Measurements from ENCODE around the gene IFFO2. TPM values are rescaled to one million over a fixed set of nuclear protein-coding genes. Genes with fewer than 3 reads are reported as not detected.

Gene IFFO2
- 10 to 100 TPM; 69.2 to 79.1 TPM for total RNA-seq

- Mint-ChIP-seq H3K4me3 (peak within 1 kb of the TSS; percentile 89 to 97), H3K36me3 (ENCODE audit: insufficient read depth in 2 of 2) (peaks cover 7 to 16% of the 10 kb centered on the region in 2 donors), H3K27ac (no peak within 1 kb of the TSS), H3K27me3 (ENCODE audit: low read depth) (no peaks in the 10 kb centered on the region), H3K4me1 (ENCODE audit: low read depth) (peaks cover 65% of the 10 kb centered on the region), H3K9me3 (no peaks in the 10 kb centered on the region)
- DNase-seq, result peak; percentile 99 to 100
- peak; percentile 64 to 67 for ATAC-seq (replicated peaks in 1 of 2)
Measured at GRCh38 chr1:18956193-18957135, at the start of gene IFFO2. Gene IFFO2 (minus strand): TSS chr1:18956676. CDS start chr1:18956332, 344 bp downstream.

DNA sequence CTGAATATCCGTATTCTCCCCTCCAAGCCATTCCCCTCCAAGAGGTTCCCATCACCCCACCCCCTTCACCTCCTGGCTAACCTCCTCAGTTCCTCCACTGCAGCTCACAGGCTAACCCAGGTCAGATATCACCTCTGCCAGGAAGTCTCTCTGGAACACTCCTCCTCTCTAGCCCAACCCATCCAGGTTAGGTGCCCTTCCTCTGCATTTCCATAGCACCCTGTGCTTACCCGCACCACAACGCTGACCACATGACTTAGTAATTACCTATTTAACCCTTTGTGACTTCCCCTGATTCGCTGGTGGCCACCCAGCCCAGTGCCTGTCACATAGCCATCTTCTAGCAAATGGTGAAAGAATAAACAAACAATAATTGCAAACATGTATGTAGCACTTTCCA lies 49.5 kb upstream of the IFFO2 start:
- H3K9me3 Mint-ChIP-seq, result peaks cover 7 to 15% of the 10 kb centered on the region in 2 donors
- no peak for DNase-seq
- no peak overlapping the region for H3K27ac Mint-ChIP-seq
- peaks cover 17 to 20% of the 10 kb centered on the region in 2 donors for H3K36me3 Mint-ChIP-seq (ENCODE audit: insufficient read depth in 2 of 2)
- ATAC-seq (replicated peaks in 1 of 2), result no peak
- no peaks in the 10 kb centered on the region for H3K27me3 Mint-ChIP-seq (ENCODE audit: low read depth)
- H3K4me1 Mint-ChIP-seq (ENCODE audit: low read depth), result peaks cover 85% of the 10 kb centered on the region
- H3K4me3 Mint-ChIP-seq, result no peak overlapping the region

- peak overlapping the region; percentile 91 for H3K27ac Mint-ChIP-seq
- H3K4me3 Mint-ChIP-seq, result peak overlapping the region; percentile 56 to 62
Measured at GRCh38 chr1:19003371-19004290, 47.2 kb upstream of the IFFO2 start.

DNA sequence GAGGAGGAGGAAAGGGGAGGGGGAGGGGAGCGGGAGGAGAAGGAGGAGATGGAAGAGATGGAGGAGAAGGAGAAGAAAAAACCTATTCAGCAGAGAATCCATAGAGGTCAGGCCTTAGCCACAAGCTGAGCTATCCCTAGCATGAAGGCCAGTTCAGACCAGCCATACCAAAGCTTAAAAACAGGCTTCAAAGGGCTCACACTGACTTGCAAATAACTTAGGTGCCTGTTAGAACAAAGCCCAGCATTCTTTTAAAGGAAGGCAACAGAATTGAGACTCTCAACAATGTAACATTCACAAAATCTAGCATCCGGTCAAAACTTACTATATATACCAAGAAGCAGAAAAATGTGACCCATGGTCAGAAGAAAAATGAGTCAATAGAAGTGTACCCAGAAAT lies 43.6 kb upstream of the IFFO2 start:
- no peak for ATAC-seq (replicated peaks in 1 of 2)
- Mint-ChIP-seq H3K36me3 (ENCODE audit: insufficient read depth in 2 of 2) (peaks cover 30 to 41% of the 10 kb centered on the region in 2 donors), H3K27me3 (ENCODE audit: low read depth) (no peaks in the 10 kb centered on the region), H3K9me3 (peaks cover 14 to 23% of the 10 kb centered on the region in 2 donors), H3K4me1 (ENCODE audit: low read depth) (peaks cover 68% of the 10 kb centered on the region), H3K4me3 (no peak overlapping the region), H3K27ac (peak overlapping the region; percentile 54)
- no peak for DNase-seq

More at GRCh38 chr1:19003371-19004290, 47.2 kb upstream of the IFFO2 start:
- peaks cover 27 to 40% of the 10 kb centered on the region in 2 donors for H3K36me3 Mint-ChIP-seq (ENCODE audit: insufficient read depth in 2 of 2)
- DNase-seq (peak; percentile 43 to 56), ATAC-seq (replicated peaks in 1 of 2) (peak; percentile 93 to 97)
- no peaks in the 10 kb centered on the region for H3K27me3 Mint-ChIP-seq (ENCODE audit: low read depth)
- H3K4me1 Mint-ChIP-seq (ENCODE audit: low read depth), result peaks cover 76% of the 10 kb centered on the region
- peaks cover 11 to 23% of the 10 kb centered on the region in 2 donors for H3K9me3 Mint-ChIP-seq

DNA sequence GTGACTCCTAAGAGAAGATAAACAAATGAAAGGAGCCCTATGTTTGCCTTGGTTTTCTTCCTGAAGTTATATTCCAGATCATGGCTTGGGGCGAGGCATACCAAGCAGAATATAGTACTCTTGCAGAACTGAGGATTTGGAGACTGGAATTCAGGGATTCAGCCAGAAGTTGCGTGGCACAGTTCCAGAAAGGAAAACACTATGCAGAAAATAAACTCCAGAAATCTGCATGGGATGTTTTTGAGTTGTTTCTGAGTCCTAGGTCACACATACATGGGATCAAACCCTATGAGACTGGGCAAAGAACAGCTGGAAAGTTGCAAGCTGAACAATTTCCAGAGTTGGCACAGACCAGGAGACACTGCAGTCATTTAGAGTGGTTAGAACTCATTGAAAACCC lies 42.9 kb upstream of the IFFO2 start:
- Mint-ChIP-seq H3K9me3 (peaks cover 14 to 23% of the 10 kb centered on the region in 2 donors), H3K4me3 (no peak overlapping the region), H3K27ac (no peak overlapping the region), H3K27me3 (ENCODE audit: low read depth) (peaks cover 1% of the 10 kb centered on the region), H3K4me1 (ENCODE audit: low read depth) (peaks cover 74% of the 10 kb centered on the region), H3K36me3 (ENCODE audit: insufficient read depth in 2 of 2) (peaks cover 30 to 41% of the 10 kb centered on the region in 2 donors)
- DNase-seq (no peak), ATAC-seq (replicated peaks in 1 of 2) (no peak)

GRCh38 chr1:18998016-18998724 lies 41.7 kb upstream of the IFFO2 start:
- Mint-ChIP-seq H3K4me3 (no peak overlapping the region), H3K27me3 (ENCODE audit: low read depth) (peaks cover 7% of the 10 kb centered on the region), H3K9me3 (peaks cover 12 to 18% of the 10 kb centered on the region in 2 donors), H3K36me3 (ENCODE audit: insufficient read depth in 2 of 2) (peaks cover 26 to 41% of the 10 kb centered on the region in 2 donors), H3K27ac (no peak overlapping the region), H3K4me1 (ENCODE audit: low read depth) (peaks cover 68% of the 10 kb centered on the region)
- DNase-seq (no peak), ATAC-seq (replicated peaks in 1 of 2) (no peak)

GRCh38 chr1:18997508-18997907 lies 41.0 kb upstream of the IFFO2 start:
- peaks cover 61% of the 10 kb centered on the region for H3K4me1 Mint-ChIP-seq (ENCODE audit: low read depth)
- no peak overlapping the region for H3K27ac Mint-ChIP-seq
- peaks cover 12% of the 10 kb centered on the region for H3K27me3 Mint-ChIP-seq (ENCODE audit: low read depth)
- ATAC-seq (replicated peaks in 1 of 2), result no peak
- no peak for DNase-seq
- H3K4me3 Mint-ChIP-seq, result no peak overlapping the region
- H3K9me3 Mint-ChIP-seq, result peaks cover 16 to 20% of the 10 kb centered on the region in 2 donors
- peaks cover 28 to 40% of the 10 kb centered on the region in 2 donors for H3K36me3 Mint-ChIP-seq (ENCODE audit: insufficient read depth in 2 of 2)

DNA sequence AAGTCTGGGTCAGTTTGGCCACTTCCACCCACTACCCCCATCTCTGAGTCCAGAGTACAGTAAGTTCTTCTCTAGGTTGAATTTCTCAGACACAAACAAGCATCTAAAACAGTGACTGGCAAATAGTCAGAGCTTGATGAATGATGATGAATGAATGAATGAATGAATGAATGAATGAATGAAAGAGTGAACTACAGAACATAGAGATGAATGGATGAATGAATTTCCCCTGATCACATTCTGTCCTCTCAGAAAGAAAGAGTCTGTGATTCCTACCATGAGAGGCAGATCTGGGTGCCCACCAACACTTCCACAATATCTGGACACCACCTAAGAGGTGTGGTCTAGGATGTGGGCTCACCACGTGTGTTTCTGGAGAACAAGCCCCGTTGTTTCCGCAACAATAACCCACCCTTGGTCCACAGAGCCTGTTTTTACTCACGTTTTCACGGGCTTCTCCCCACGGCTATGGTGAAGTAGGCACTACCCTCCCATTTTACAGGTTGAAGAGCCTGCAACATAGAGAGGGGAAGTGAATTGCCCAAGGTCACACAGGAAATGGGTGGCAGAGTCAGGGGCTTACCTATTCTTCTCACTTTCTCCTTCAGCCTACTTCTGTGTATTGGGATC lies 40.2 kb upstream of the IFFO2 start:
- Mint-ChIP-seq H3K27ac (no peak overlapping the region), H3K36me3 (ENCODE audit: insufficient read depth in 2 of 2) (peaks cover 28 to 38% of the 10 kb centered on the region in 2 donors), H3K4me3 (peak overlapping the region in 1 of 2 donors; percentile 1), H3K27me3 (ENCODE audit: low read depth) (peaks cover 17% of the 10 kb centered on the region), H3K4me1 (ENCODE audit: low read depth) (peaks cover 53% of the 10 kb centered on the region), H3K9me3 (peaks cover 16 to 19% of the 10 kb centered on the region in 2 donors)
- ATAC-seq (replicated peaks in 1 of 2), result peak; percentile 41 to 52
- DNase-seq, result peak in 1 of 2 donors; percentile 10

GRCh38 chr1:18994381-18994780 lies 37.9 kb upstream of the IFFO2 start:
- Mint-ChIP-seq H3K9me3 (peaks cover 7 to 12% of the 10 kb centered on the region in 2 donors), H3K4me1 (ENCODE audit: low read depth) (peaks cover 34% of the 10 kb centered on the region), H3K27ac (no peak overlapping the region), H3K27me3 (ENCODE audit: low read depth) (peaks cover 17% of the 10 kb centered on the region), H3K36me3 (ENCODE audit: insufficient read depth in 2 of 2) (peaks cover 15 to 16% of the 10 kb centered on the region in 2 donors), H3K4me3 (no peak overlapping the region)
- ATAC-seq (replicated peaks in 1 of 2), result no peak
- no peak for DNase-seq

- Mint-ChIP-seq H3K9me3 (peaks cover 7 to 12% of the 10 kb centered on the region in 2 donors), H3K27ac (no peak overlapping the region)
- ATAC-seq (replicated peaks in 1 of 2), result no peak
Measured at GRCh38 chr1:18992646-18993045, 36.2 kb upstream of the IFFO2 start.

GRCh38 chr1:18991585-18991984 lies 35.1 kb upstream of the IFFO2 start:
- peaks cover 5 to 8% of the 10 kb centered on the region in 2 donors for H3K36me3 Mint-ChIP-seq (ENCODE audit: insufficient read depth in 2 of 2)
- peaks cover 36% of the 10 kb centered on the region for H3K4me1 Mint-ChIP-seq (ENCODE audit: low read depth)
- DNase-seq (no peak), ATAC-seq (replicated peaks in 1 of 2) (no peak)
- H3K9me3 Mint-ChIP-seq, result peaks cover 7 to 9% of the 10 kb centered on the region in 2 donors
- peaks cover 26% of the 10 kb centered on the region for H3K27me3 Mint-ChIP-seq (ENCODE audit: low read depth)
- no peak overlapping the region for H3K27ac Mint-ChIP-seq
- no peak overlapping the region for H3K4me3 Mint-ChIP-seq

More at GRCh38 chr1:18992646-18993045, 36.2 kb upstream of the IFFO2 start:
- Mint-ChIP-seq H3K4me3 (no peak overlapping the region), H3K4me1 (ENCODE audit: low read depth) (peaks cover 39% of the 10 kb centered on the region), H3K36me3 (ENCODE audit: insufficient read depth in 2 of 2) (peaks cover 8 to 10% of the 10 kb centered on the region in 2 donors), H3K27me3 (ENCODE audit: low read depth) (peaks cover 17% of the 10 kb centered on the region)
- no peak for DNase-seq

GRCh38 chr1:18989896-18990295 lies 33.4 kb upstream of the IFFO2 start:
- no peak for ATAC-seq (replicated peaks in 1 of 2)
- H3K27ac Mint-ChIP-seq, result no peak overlapping the region
- H3K27me3 Mint-ChIP-seq (ENCODE audit: low read depth), result peaks cover 26% of the 10 kb centered on the region
- peaks cover 23% of the 10 kb centered on the region for H3K4me1 Mint-ChIP-seq (ENCODE audit: low read depth)
- H3K36me3 Mint-ChIP-seq (ENCODE audit: insufficient read depth in 2 of 2), result peaks cover 5 to 8% of the 10 kb centered on the region in 2 donors
- no peak overlapping the region for H3K4me3 Mint-ChIP-seq
- DNase-seq, result no peak
- H3K9me3 Mint-ChIP-seq, result peaks cover 7 to 9% of the 10 kb centered on the region in 2 donors
